Coronary artery (tissue), 2 donors: Measurements from ENCODE around the gene TMCC1.

Experiments
- DNase-seq: peaks from one replicate; pipeline ENCODE4 v3.0.0-alpha.2; 2017; ENCODE audit warnings: low spot score
- H3K27ac ChIP-seq, 2 donors: fragments of 200-600 bp; sonication (generic); one replicate each; pipeline ENCODE4 v1.5.1; 2016 to 2019
- H3K4me3 ChIP-seq: fragments of 200-600 bp; sonication (generic); 2 replicates; pipeline ENCODE4 v1.5.1; 2016; ENCODE audit warnings: mild to moderate bottlenecking, moderate library complexity
- TF ChIP-seq, protein P1 (sequence below): fragments of 200-600 bp; sonication (generic); IDR thresholded peaks from one replicate; pipeline ENCODE4 v1.5.1; 2019; ENCODE audit warnings: antibody characterized with exemption

Gene TMCC1

GRCh38 chr3:129656659-129657247 is 236.8 kb downstream of the TMCC1 start:
- no peak for DNase-seq

DNA sequence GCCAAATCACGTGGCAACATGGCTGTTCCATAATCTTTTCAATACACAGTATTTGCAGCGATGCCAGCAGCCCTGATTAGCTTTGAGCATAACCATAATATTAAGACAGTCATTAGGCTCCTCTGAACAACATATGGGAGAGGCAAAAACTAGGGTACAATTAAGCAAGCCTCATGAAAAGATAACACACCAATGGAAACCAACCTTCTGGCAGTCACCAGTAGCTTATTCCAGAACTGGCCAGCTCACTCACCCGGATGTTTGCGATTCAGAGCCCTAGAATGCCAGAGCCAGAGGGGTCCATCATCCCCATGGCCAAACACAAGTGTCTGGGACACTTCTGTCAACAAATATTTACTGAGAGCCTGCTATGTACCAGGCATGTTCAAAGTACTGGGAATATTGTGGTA is 238.2 kb downstream of the TMCC1 start:
- TF ChIP-seq, protein P1, sequence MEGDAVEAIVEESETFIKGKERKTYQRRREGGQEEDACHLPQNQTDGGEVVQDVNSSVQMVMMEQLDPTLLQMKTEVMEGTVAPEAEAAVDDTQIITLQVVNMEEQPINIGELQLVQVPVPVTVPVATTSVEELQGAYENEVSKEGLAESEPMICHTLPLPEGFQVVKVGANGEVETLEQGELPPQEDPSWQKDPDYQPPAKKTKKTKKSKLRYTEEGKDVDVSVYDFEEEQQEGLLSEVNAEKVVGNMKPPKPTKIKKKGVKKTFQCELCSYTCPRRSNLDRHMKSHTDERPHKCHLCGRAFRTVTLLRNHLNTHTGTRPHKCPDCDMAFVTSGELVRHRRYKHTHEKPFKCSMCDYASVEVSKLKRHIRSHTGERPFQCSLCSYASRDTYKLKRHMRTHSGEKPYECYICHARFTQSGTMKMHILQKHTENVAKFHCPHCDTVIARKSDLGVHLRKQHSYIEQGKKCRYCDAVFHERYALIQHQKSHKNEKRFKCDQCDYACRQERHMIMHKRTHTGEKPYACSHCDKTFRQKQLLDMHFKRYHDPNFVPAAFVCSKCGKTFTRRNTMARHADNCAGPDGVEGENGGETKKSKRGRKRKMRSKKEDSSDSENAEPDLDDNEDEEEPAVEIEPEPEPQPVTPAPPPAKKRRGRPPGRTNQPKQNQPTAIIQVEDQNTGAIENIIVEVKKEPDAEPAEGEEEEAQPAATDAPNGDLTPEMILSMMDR, result no peak
- no peak for DNase-seq
- Histone ChIP-seq H3K27ac (no peak overlapping the region), H3K4me3 (no peak overlapping the region)

More at GRCh38 chr3:129656659-129657247, 236.8 kb downstream of the TMCC1 start:
- TF ChIP-seq, protein P1, result no peak
- Histone ChIP-seq H3K27ac (no peak overlapping the region), H3K4me3 (no peak overlapping the region)

- DNase-seq, result no peak
- Histone ChIP-seq H3K27ac (no peak overlapping the region), H3K4me3 (no peak overlapping the region)
- TF ChIP-seq, protein P1, result no peak
Observed at GRCh38 chr3:129654131-129654530, 239.4 kb downstream of the TMCC1 start.

DNA sequence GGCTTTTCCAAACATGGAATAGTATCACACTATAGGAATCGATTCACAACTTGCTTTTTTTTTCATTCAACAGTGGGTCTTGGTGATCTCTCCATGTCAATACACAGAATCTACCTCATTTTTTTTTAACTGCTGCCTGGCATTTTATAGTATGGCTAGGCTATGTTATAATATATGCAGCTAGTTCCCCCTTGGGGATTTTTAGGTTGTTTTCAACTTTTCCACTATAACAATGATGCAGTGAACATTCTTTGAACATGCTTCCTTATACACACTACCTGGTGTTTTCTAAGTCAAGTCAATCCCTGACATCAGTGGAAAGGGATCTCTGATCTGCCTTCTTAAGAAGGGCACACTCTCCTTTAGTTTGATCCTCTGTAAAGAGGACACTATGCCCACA is 240.5 kb downstream of the TMCC1 start:
- TF ChIP-seq, protein P1, result no peak
- DNase-seq, result no peak
- Histone ChIP-seq H3K4me3 (no peak overlapping the region), H3K27ac (no peak overlapping the region)

DNA sequence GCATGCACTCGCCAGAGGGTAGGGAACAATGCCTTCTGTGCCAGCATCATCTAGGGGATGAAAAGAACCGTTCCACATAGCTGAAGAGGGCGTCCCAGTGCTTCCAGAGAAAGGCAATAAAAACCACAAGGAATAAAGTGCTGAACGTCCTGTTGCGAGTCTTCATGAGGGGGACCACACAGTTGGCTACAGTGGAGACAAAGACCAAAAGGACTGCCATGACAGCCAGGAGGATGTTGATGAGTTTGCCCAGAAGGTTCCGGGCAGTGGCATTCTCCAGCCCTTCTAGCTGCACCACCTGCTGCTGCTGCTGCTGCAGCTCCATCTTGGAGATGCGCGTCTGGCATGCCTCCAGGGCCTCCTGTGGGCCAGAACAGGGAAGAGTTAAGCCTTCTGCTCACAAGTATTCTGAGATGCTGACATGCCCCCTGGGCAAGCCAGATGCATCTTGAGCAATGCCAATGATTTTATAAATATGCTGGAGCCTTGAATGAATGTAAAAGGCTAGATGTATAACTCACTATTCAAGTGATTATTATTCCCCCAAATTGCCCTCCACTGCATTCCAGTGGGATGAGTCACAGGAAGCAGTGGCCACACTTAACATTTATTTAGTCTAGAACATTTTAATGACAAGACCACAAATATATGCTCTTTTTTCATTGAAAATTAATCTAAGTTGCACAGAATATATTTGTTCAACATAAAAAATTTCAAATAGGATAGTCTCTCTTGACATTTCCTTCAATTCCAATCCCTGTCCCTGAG is 241.9 kb downstream of the TMCC1 start:
- Histone ChIP-seq H3K4me3 (no peak overlapping the region), H3K27ac (no peak overlapping the region)
- DNase-seq, result no peak
- TF ChIP-seq, protein P1, result no peak

GRCh38 chr3:129650256-129650872 is 243.1 kb downstream of the TMCC1 start:
- DNase-seq, result peak; percentile 84
- TF ChIP-seq, protein P1, result peak; percentile 49
- Histone ChIP-seq H3K27ac (no peak overlapping the region), H3K4me3 (no peak overlapping the region)
